BJ (cell line): ENCODE measurements around the gene CBX2. TPM values are rescaled to one million over a fixed set of nuclear protein-coding genes. Genes with fewer than 3 reads are reported as not detected.

Experiments
- CTCF ChIA-PET: fragments of 350-600 bp; formaldehyde crosslinking; extraction: SDS; loops from one replicate; lab custom pipeline; 2021; ENCODE audit warnings: antibody characterized with exemption, inconsistent platforms; lab: Yijun Ruan, JAX
- POLR2A ChIA-PET: fragments of 300-600 bp; sonication (Branson Sonifier 250); formaldehyde crosslinking; extraction: SDS; loops from one replicate; lab custom pipeline; 2021; ENCODE audit warnings: antibody characterized with exemption; lab: Charles Lee
- DNase-seq: peaks from one replicate; pipeline ENCODE4 v3.0.0-alpha.2; 2011; ENCODE audit warnings: low read depth
- H3K27me3 ChIP-seq: 2 replicates; pipeline ENCODE4 v1.6.0; 2011; ENCODE audit warnings: low read length; ENCODE audit not compliant: control insufficient read depth, insufficient read depth
- H3K36me3 ChIP-seq: 2 replicates; pipeline ENCODE4 v1.5.1; 2011; ENCODE audit warnings: low read length; ENCODE audit not compliant: control insufficient read depth, insufficient read depth
- H3K4me3 ChIP-seq: 2 replicates; pipeline ENCODE4 v1.5.1; 2011; ENCODE audit warnings: low read depth, mild to moderate bottlenecking, control low read depth, low read length
- CTCF ChIP-seq: IDR thresholded peaks from 2 replicates; pipeline ENCODE4 v1.5.1; 2011; ENCODE audit warnings: low read depth, mild to moderate bottlenecking, control low read depth, inconsistent platforms, low read length, moderate library complexity; ENCODE audit not compliant: insufficient read depth
- polyA plus RNA-seq: library from polyadenylated mRNA; depleted of rRNA; stranded (reverse); fragments of >200 nt; gene quantifications from 2 replicates; pipeline ENCODE4 v1.2.3, GENCODE V29; 2011

The CBX2 gene
- polyA plus RNA-seq, 1 experiment = 1.5 TPM

- Histone ChIP-seq H3K27me3 (peaks cover 30% of the 10 kb centered on the region), H3K36me3 (no peaks in the 10 kb centered on the region), H3K4me3 (no peak overlapping the region)
- TF ChIP-seq CTCF = no peak
- ChIA-PET CTCF (interaction anchor here (1.1 to 3.1 kb wide), 11 partner anchors 10 to 219 kb away, joined by 4 to 24 read pairs (median 7); partner anchors contain the start of gene CBX2), POLR2A (no interaction called here)
- no peak for DNase-seq
Observed at GRCh38 chr17:79788455-79788854, 10.5 kb downstream of the CBX2 start.

- peaks cover 30% of the 10 kb centered on the region for H3K27me3 ChIP-seq
- DNase-seq = no peak
- no peak overlapping the region for H3K4me3 ChIP-seq
- POLR2A ChIA-PET = no interaction called here
- CTCF ChIA-PET = interaction anchor here (0.7 to 3.1 kb wide), 26 partner anchors 8 to 219 kb away, joined by 3 to 24 read pairs (median 5); partner anchors contain the start of genes CBX2 and CBX4
- H3K36me3 ChIP-seq = no peaks in the 10 kb centered on the region
- no peak for TF ChIP-seq CTCF
Observed at GRCh38 chr17:79788989-79789942, 11.3 kb downstream of the CBX2 start.

- POLR2A ChIA-PET = no interaction called here
- no peak for DNase-seq
- peaks cover 30% of the 10 kb centered on the region for H3K27me3 ChIP-seq
- no peak overlapping the region for H3K4me3 ChIP-seq
- TF ChIP-seq CTCF = peak; percentile 41; the same call in 1 of the 2 replicates
- H3K36me3 ChIP-seq = peaks cover 6% of the 10 kb centered on the region
- CTCF ChIA-PET = interaction anchor here (0.6 to 3.1 kb wide), 28 partner anchors 9 to 605 kb away, joined by 3 to 24 read pairs (median 5); partner anchors contain the start of genes CBX2 and CBX4
Observed at GRCh38 chr17:79789943-79790804, 12.2 kb downstream of the CBX2 start.

- POLR2A ChIA-PET = no interaction called here
- no peak overlapping the region for H3K4me3 ChIP-seq
- no peak for DNase-seq
- peaks cover 9% of the 10 kb centered on the region for H3K36me3 ChIP-seq
- CTCF ChIA-PET = interaction anchor here (0.6 to 3.1 kb wide), 12 partner anchors 10 to 604 kb away, joined by 3 to 24 read pairs (median 5); no protein-coding TSS in a partner anchor
- no peak for TF ChIP-seq CTCF
- peaks cover 30% of the 10 kb centered on the region for H3K27me3 ChIP-seq
Observed at GRCh38 chr17:79790805-79791734, 13.1 kb downstream of the CBX2 start.
